Smooth muscle cell (in vitro differentiated cells): ENCODE measurements around the gene ARL4C. TPM values are rescaled to one million over a fixed set of nuclear protein-coding genes. Genes with fewer than 3 reads are reported as not detected.
A peak's percentile ranks its signal among the peaks of the same experiment; 100 is the strongest.

Experiments
- DNase-seq: peaks from one replicate; lab custom pipeline; 2025; ENCODE audit not compliant: unreplicated experiment; lab: John Stamatoyannopoulos, UW
- H2AFZ ChIP-seq: fragments of 200-600 bp; sonication (generic); 2 replicates; pipeline ENCODE4 v1.6.0; 2016; ENCODE audit warnings: antibody characterized with exemption, low read depth, mild to moderate bottlenecking
- H3F3A ChIP-seq: fragments of 200-600 bp; sonication (generic); 2 replicates; pipeline ENCODE4 v1.6.0; 2017; ENCODE audit warnings: antibody characterized with exemption, low read depth
- H3K27ac ChIP-seq: fragments of 200-600 bp; sonication (generic); 2 replicates; pipeline ENCODE4 v1.5.1; 2016; ENCODE audit warnings: low read depth, mild to moderate bottlenecking
- H3K27me3 ChIP-seq: fragments of 200-600 bp; sonication (generic); 2 replicates; pipeline ENCODE4 v1.6.1; 2016; ENCODE audit warnings: low read depth, mild to moderate bottlenecking
- H3K36me3 ChIP-seq: fragments of 200-600 bp; sonication (generic); 2 replicates; pipeline ENCODE4 v1.5.1; 2016; ENCODE audit warnings: low read depth
- H3K4me1 ChIP-seq: fragments of 200-600 bp; sonication (generic); 2 replicates; pipeline ENCODE4 v1.5.1; 2016; ENCODE audit warnings: low read depth
- H3K4me2 ChIP-seq: fragments of 200-600 bp; sonication (generic); 2 replicates; pipeline ENCODE4 v1.6.0; 2016; ENCODE audit warnings: mild to moderate bottlenecking
- H3K4me3 ChIP-seq: fragments of 200-600 bp; sonication (generic); 2 replicates; pipeline ENCODE4 v1.5.1; 2016; ENCODE audit warnings: mild to moderate bottlenecking
- H3K79me2 ChIP-seq: fragments of 200-600 bp; sonication (generic); 2 replicates; pipeline ENCODE4 v1.6.0; 2016; ENCODE audit warnings: low read depth, mild to moderate bottlenecking
- H3K9ac ChIP-seq: fragments of 200-600 bp; sonication (generic); 2 replicates; pipeline ENCODE4 v1.6.0; 2016; ENCODE audit warnings: low read depth
- H3K9me3 ChIP-seq: fragments of 200-600 bp; sonication (generic); replicated peaks from 2 replicates; pipeline ENCODE4 v1.5.1; 2016; ENCODE audit warnings: low read depth
- H4K20me1 ChIP-seq: fragments of 200-600 bp; sonication (generic); 2 replicates; pipeline ENCODE4 v1.6.0; 2016; ENCODE audit warnings: low read depth
- CTCF ChIP-seq: fragments of 200-600 bp; sonication (generic); IDR thresholded peaks from 2 replicates; pipeline ENCODE4 v1.5.1; 2017; ENCODE audit warnings: borderline replicate concordance, mild to moderate bottlenecking, antibody characterized with exemption; ENCODE audit not compliant: insufficient read depth, poor library complexity, severe bottlenecking
- WGBS: methylation state at CpG from one replicate; pipeline ENCODE4 v1.1.7; 2016; ENCODE audit warnings: low lambda C conversion rate; 5-methylcytosine and 5-hydroxymethylcytosine counted together
- polyA plus RNA-seq: library from polyadenylated mRNA; unstranded; fragments of >200 nt; fragmentation: Nextera tagmentation; extraction: Ambion mirVana; gene quantifications from 2 replicates; pipeline ENCODE4 v1.2.1, GENCODE V29; 2016
- total RNA-seq: library from RNA; depleted of rRNA; stranded (reverse); fragments of >200 nt; gene quantifications from 2 replicates; pipeline ENCODE4 v1.2.3, GENCODE V29; 2014

ARL4C gene
- total and polyA plus RNA-seq, 2 experiments from 2014 or later = 8.0 to 9.5 TPM

GRCh38 chr2:234450431-234451124 is 46.3 kb downstream of the ARL4C start:
- DNase-seq = no peak
- Histone ChIP-seq H3K4me3 (no peak overlapping the region), H3K4me2 (no peak overlapping the region), H3K27ac (no peak overlapping the region), H3K36me3 (no peaks in the 10 kb centered on the region), H3K4me1 (peaks cover 52% of the 10 kb centered on the region), H3K27me3 (no peaks in the 10 kb centered on the region), H3F3A (no peaks in the 10 kb centered on the region), H3K79me2 (no peaks in the 10 kb centered on the region), H4K20me1 (no peaks in the 10 kb centered on the region), H3K9me3 (no peaks in the 10 kb centered on the region), H2AFZ (no peak overlapping the region), H3K9ac (no peak overlapping the region)
- WGBS = 78% methylated on average over 6 of the region's 6 CpGs
- TF ChIP-seq CTCF = no peak

DNA sequence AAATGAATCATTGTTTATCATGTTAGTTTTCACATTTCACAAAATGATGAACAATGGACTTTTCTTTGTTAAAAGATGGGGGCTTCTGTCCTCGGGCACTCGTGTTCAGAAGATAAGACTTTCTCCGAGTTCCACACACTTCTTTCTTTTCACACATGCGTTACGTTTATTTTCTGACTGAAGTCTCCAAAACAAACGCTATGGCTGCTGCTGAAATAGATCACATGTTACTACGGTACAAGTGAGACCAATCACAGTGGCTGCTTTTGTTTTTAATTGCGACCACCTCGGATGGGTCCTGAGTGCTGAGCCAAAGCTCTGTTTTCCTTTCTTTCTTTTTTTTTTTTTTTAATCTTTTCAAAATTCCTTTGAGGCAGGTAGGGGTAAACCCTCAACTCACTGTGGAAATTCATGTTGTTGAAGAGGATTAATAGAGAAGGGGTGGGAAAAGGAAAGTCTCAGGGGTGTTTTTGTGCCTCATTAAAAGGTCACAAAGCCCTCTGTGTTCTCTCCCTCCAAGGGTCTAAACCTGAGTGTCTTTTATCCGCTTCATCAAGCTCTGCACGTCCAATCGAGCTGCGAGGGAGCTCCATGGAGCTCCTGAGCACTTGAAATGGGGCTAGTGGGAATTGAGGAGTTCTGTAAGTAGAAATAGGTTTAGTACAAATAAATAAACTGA is 48.2 kb downstream of the ARL4C start:
- H3K4me2 ChIP-seq = peak overlapping the region; percentile 57
- no peaks in the 10 kb centered on the region for H3K27me3 ChIP-seq
- H3K4me3 ChIP-seq = no peak overlapping the region
- peak overlapping the region; percentile 58 for H3K27ac ChIP-seq
- no peak for DNase-seq
- H3K4me1 ChIP-seq = peaks cover 52% of the 10 kb centered on the region
- no peaks in the 10 kb centered on the region for H3K36me3 ChIP-seq
- no peak for TF ChIP-seq CTCF
- H3K9ac ChIP-seq = peak overlapping the region; percentile 31
- WGBS = 73% methylated on average over 13 of the region's 13 CpGs
- H3K79me2 ChIP-seq = no peaks in the 10 kb centered on the region
- no peak overlapping the region for H2AFZ ChIP-seq
- peaks cover 5% of the 10 kb centered on the region for H3F3A ChIP-seq
- no peaks in the 10 kb centered on the region for H4K20me1 ChIP-seq
- no peaks in the 10 kb centered on the region for H3K9me3 ChIP-seq

GRCh38 chr2:234447963-234448362 is 48.9 kb downstream of the ARL4C start:
- Histone ChIP-seq H4K20me1 (no peaks in the 10 kb centered on the region), H3K4me2 (no peak overlapping the region), H3F3A (peaks cover 5% of the 10 kb centered on the region), H3K27ac (no peak overlapping the region), H3K79me2 (no peaks in the 10 kb centered on the region), H3K27me3 (no peaks in the 10 kb centered on the region), H3K4me1 (peaks cover 52% of the 10 kb centered on the region), H2AFZ (no peak overlapping the region), H3K4me3 (no peak overlapping the region), H3K9me3 (no peaks in the 10 kb centered on the region), H3K36me3 (no peaks in the 10 kb centered on the region), H3K9ac (no peak overlapping the region)
- no peak for DNase-seq
- no peak for TF ChIP-seq CTCF
- 70% methylated on average over 5 of the region's 5 CpGs for WGBS
